Measurements from ENCODE around the gene DCLRE1C. TPM values are rescaled to one million over a fixed set of nuclear protein-coding genes. Genes with fewer than 3 reads are reported as not detected.
A peak's percentile ranks its signal among the peaks of the same experiment; 100 is the strongest.

Gene DCLRE1C
- total and polyA plus RNA-seq, 9 of the 15 experiments (the other 6 are each of a cell fraction or from before 2014, with no cell fraction given): 8.8 to 22.2 (median 13.9) TPM

GRCh38 chr10:14878266-14879123 lies 75.4 kb downstream of the DCLRE1C start, which contains the start of gene SUV39H2 (continued):
- TF ChIP-seq MEF2D (tag; conservative IDR thresholded peaks at IDR 0.05; ENCODE audit: low read depth) (no peak), DEAF1 (CRISPR knock-in tag; IDR thresholded peaks at IDR 0.05) (0 out of 2 replicates have a peak, but pooled peaks have one; percentile 2), BMI1 (IDR thresholded peaks at IDR 0.05; ENCODE audit: low read length) (no peak), ZNF584 (CRISPR knock-in tag; IDR thresholded peaks at IDR 0.05; ENCODE audit: low read depth) (no peak), ZNF354B (CRISPR knock-in tag; IDR thresholded peaks at IDR 0.05) (no peak), RFX7 (CRISPR knock-in tag; IDR thresholded peaks at IDR 0.05) (no peak), MAZ (CRISPR knock-in tag; conservative IDR thresholded peaks at IDR 0.05 in 1 of 2, IDR thresholded peaks at IDR 0.05 in 1 of 2) (peak; percentile 64 to 83; a peak in 3 of 4 replicates), BDP1 (IDR thresholded peaks at IDR 0.05; ENCODE audit: insufficient read depth, insufficient read length) (no peak), ETV6 (IDR thresholded peaks at IDR 0.05; ENCODE audit: borderline replicate concordance in 1 of 2, low read depth in 2 of 2, low read length in 1 of 2) (no peak), ETV6 (CRISPR knock-in tag; IDR thresholded peaks at IDR 0.05; ENCODE audit: borderline replicate concordance) (no peak), CHD1 (IDR thresholded peaks at IDR 0.05; ENCODE audit: low read length) (peak; percentile 20), SMAD4 (CRISPR knock-in tag; conservative IDR thresholded peaks at IDR 0.05) (peak; percentile 61; the same call in 1 of the 2 replicates), HNRNPUL1 (IDR thresholded peaks at IDR 0.05; ENCODE audit: low read length) (no peak), FOXJ3 (CRISPR knock-in tag; IDR thresholded peaks at IDR 0.05) (no peak), ARID2 (IDR thresholded peaks at IDR 0.05) (no peak), DLX4 (CRISPR knock-in tag; IDR thresholded peaks at IDR 0.05) (no peak), EP300 (IDR thresholded peaks at IDR 0.05; ENCODE audit: low read length) (no peak), SOX6 (IDR thresholded peaks at IDR 0.05) (no peak), TSC22D4 (tag; IDR thresholded peaks at IDR 0.05) (no peak), ASH1L (IDR thresholded peaks at IDR 0.05; ENCODE audit: borderline replicate concordance, low read depth, partially characterized antibody) (no peak), ADNP (tag; IDR thresholded peaks at IDR 0.05) (no peak), MEF2A (IDR thresholded peaks at IDR 0.05; ENCODE audit: control insufficient read depth, low read depth, low read length) (no peak), RBM17 (IDR thresholded peaks at IDR 0.05; ENCODE audit: borderline replicate concordance, low read depth, low read length) (no peak), MTA2 (IDR thresholded peaks at IDR 0.05; ENCODE audit: low read depth) (no peak), ZNF785 (CRISPR knock-in tag; IDR thresholded peaks at IDR 0.05) (no peak), ZFX (CRISPR knock-in tag; IDR thresholded peaks at IDR 0.05) (peak; percentile 89), CREB3 (tag; conservative IDR thresholded peaks at IDR 0.05; ENCODE audit: low read depth) (no peak)
